ENCODE results near the gene INVS. TPM values are rescaled to one million over a fixed set of nuclear protein-coding genes. Genes with fewer than 3 reads are reported as not detected.
"Not testable (repeated sequence)": the region's sequence is repeated elsewhere in the genome, so short reads cannot be mapped to it uniquely, and the experiment has no call there.

INVS gene
- total RNA-seq, 2 experiments from 2014 or later: 18.0 to 20.4 TPM

- H3K36me3 Mint-ChIP-seq (ENCODE audit: low read depth): peaks cover 20% of the 10 kb centered on the region
- no peaks in the 10 kb centered on the region for H3K27me3 Mint-ChIP-seq
- H3K4me3 Mint-ChIP-seq: no peak overlapping the region
- no peaks in the 10 kb centered on the region for H3K9me3 Mint-ChIP-seq
- DNase-seq (no peak), ATAC-seq (peak; percentile 24)
- intact Hi-C loops (cut with micrococcal nuclease): no loop called here
- ChIA-PET CTCF (no interaction called here), POLR2A (no interaction called here)
- no peak overlapping the region for H3K27ac Mint-ChIP-seq
- no peak for TF ChIP-seq CTCF (IDR thresholded peaks at IDR 0.05)
- H3K4me1 Mint-ChIP-seq (ENCODE audit: low read depth): no peaks in the 10 kb centered on the region
Measured at GRCh38 chr9:100134731-100135130, 35.7 kb downstream of the INVS start.

GRCh38 chr9:100136799-100137198, 37.8 kb downstream of the INVS start:
- CTCF ChIA-PET: interaction anchor here (0.6 kb wide), 1 partner anchor 76 kb away, joined by 5 read pairs; no protein-coding TSS in a partner anchor
- H3K9me3 Mint-ChIP-seq; H3K27ac Mint-ChIP-seq; ATAC-seq; H3K4me1 Mint-ChIP-seq (ENCODE audit: low read depth); H3K27me3 Mint-ChIP-seq; DNase-seq; POLR2A ChIA-PET; intact Hi-C loops (cut with micrococcal nuclease); H3K4me3 Mint-ChIP-seq: not testable (repeated sequence)
- peaks cover 15% of the 10 kb centered on the region for H3K36me3 Mint-ChIP-seq (ENCODE audit: low read depth)

GRCh38 chr9:100140303-100140702, 41.3 kb downstream of the INVS start:
- CTCF ChIA-PET; H3K27me3 Mint-ChIP-seq; DNase-seq; H3K4me1 Mint-ChIP-seq (ENCODE audit: low read depth); H3K36me3 Mint-ChIP-seq (ENCODE audit: low read depth); H3K9me3 Mint-ChIP-seq; POLR2A ChIA-PET; H3K27ac Mint-ChIP-seq; H3K4me3 Mint-ChIP-seq; ATAC-seq; intact Hi-C loops (cut with micrococcal nuclease): not testable (repeated sequence)

GRCh38 chr9:100141862-100142261, 42.8 kb downstream of the INVS start:
- intact Hi-C loops (cut with micrococcal nuclease): not testable (repeated sequence)

GRCh38 chr9:100145167-100145934, 46.3 kb downstream of the INVS start:
- H3K27me3 Mint-ChIP-seq; intact Hi-C loops (cut with micrococcal nuclease); H3K27ac Mint-ChIP-seq; H3K4me3 Mint-ChIP-seq; POLR2A ChIA-PET; ATAC-seq; H3K36me3 Mint-ChIP-seq (ENCODE audit: low read depth); H3K9me3 Mint-ChIP-seq; H3K4me1 Mint-ChIP-seq (ENCODE audit: low read depth); DNase-seq; CTCF ChIA-PET: not testable (repeated sequence)

More at GRCh38 chr9:100141862-100142261, 42.8 kb downstream of the INVS start:
- POLR2A ChIA-PET; ATAC-seq; H3K36me3 Mint-ChIP-seq (ENCODE audit: low read depth); H3K27ac Mint-ChIP-seq; DNase-seq; CTCF ChIA-PET; H3K27me3 Mint-ChIP-seq; H3K4me1 Mint-ChIP-seq (ENCODE audit: low read depth); H3K9me3 Mint-ChIP-seq; H3K4me3 Mint-ChIP-seq: not testable (repeated sequence)

- H3K4me3 Mint-ChIP-seq; intact Hi-C loops (cut with micrococcal nuclease); H3K9me3 Mint-ChIP-seq; POLR2A ChIA-PET; H3K27ac Mint-ChIP-seq; H3K36me3 Mint-ChIP-seq (ENCODE audit: low read depth); CTCF ChIA-PET; DNase-seq; H3K27me3 Mint-ChIP-seq; ATAC-seq; H3K4me1 Mint-ChIP-seq (ENCODE audit: low read depth): not testable (repeated sequence)
Measured at GRCh38 chr9:100145976-100146375, 46.9 kb downstream of the INVS start.

GRCh38 chr9:100150214-100150613, 51.2 kb downstream of the INVS start:
- no peak for DNase-seq

More at GRCh38 chr9:100150214-100150613, 51.2 kb downstream of the INVS start:
- no peaks in the 10 kb centered on the region for H3K27me3 Mint-ChIP-seq
- no peak overlapping the region for H3K27ac Mint-ChIP-seq
- H3K4me1 Mint-ChIP-seq (ENCODE audit: low read depth): no peaks in the 10 kb centered on the region
- POLR2A ChIA-PET: no interaction called here
- no peak for TF ChIP-seq CTCF (IDR thresholded peaks at IDR 0.05)
- intact Hi-C loops (cut with micrococcal nuclease): no loop called here
- no peaks in the 10 kb centered on the region for H3K36me3 Mint-ChIP-seq (ENCODE audit: low read depth)
- no peak for ATAC-seq
- CTCF ChIA-PET: interaction anchor here (0.9 kb wide), 1 partner anchor 101 kb away, joined by 3 read pairs; no protein-coding TSS in a partner anchor
- H3K9me3 Mint-ChIP-seq: no peaks in the 10 kb centered on the region
- H3K4me3 Mint-ChIP-seq: no peak overlapping the region

Measured in activated CD8-positive, alpha-beta T cell treated with anti-CD3 and anti-CD28 coated beads for 36 hours (primary cell).